OCI-LY1 (cell line): ENCODE results near the gene HNRNPA1L2.

Source experiments
- H2AFZ ChIP-seq: fragments of 200-600 bp; sonication (generic), shearing (Covaris generic); 2 replicates; pipeline ENCODE4 v1.6.0; 2014; ENCODE audit warnings: antibody characterized with exemption, mild to moderate bottlenecking, low read length
- H3F3A ChIP-seq: fragments of 200-600 bp; sonication (generic), shearing (Covaris generic); 2 replicates; pipeline ENCODE4 v1.6.0; 2014; ENCODE audit warnings: mild to moderate bottlenecking, antibody characterized with exemption, low read length, moderate library complexity; ENCODE audit not compliant: insufficient read depth
- H3K27ac ChIP-seq: fragments of 200-600 bp; sonication (generic); 2 replicates; pipeline ENCODE4 v1.5.1; 2014; ENCODE audit warnings: low read length, mixed run types, mild to moderate bottlenecking, low read depth; ENCODE audit not compliant: poor library complexity, severe bottlenecking
- H3K27me3 ChIP-seq: fragments of 200-600 bp; sonication (generic); 2 replicates; pipeline ENCODE4 v1.6.0; 2014; ENCODE audit warnings: antibody characterized with exemption, mild to moderate bottlenecking, low read length, moderate library complexity; ENCODE audit not compliant: insufficient read depth
- H3K36me3 ChIP-seq: fragments of 200-600 bp; sonication (generic); 2 replicates; pipeline ENCODE4 v1.6.1; 2014; ENCODE audit warnings: mild to moderate bottlenecking, antibody characterized with exemption, low read length, moderate library complexity, mixed read lengths; ENCODE audit not compliant: insufficient read depth
- H3K4me1 ChIP-seq: fragments of 200-600 bp; sonication (generic); 2 replicates; pipeline ENCODE4 v1.5.1; 2014; ENCODE audit warnings: mild to moderate bottlenecking, low read length, moderate library complexity; ENCODE audit not compliant: insufficient read depth, severe bottlenecking
- H3K4me2 ChIP-seq: fragments of 200-600 bp; sonication (generic), shearing (Covaris generic); 2 replicates; pipeline ENCODE4 v1.6.1; 2014; ENCODE audit warnings: low read length
- H3K4me3 ChIP-seq: fragments of 200-600 bp; sonication (generic); 2 replicates; pipeline ENCODE4 v1.5.1; 2014; ENCODE audit warnings: low read length, low read depth, mild to moderate bottlenecking, mixed read lengths; ENCODE audit not compliant: poor library complexity, severe bottlenecking
- H3K79me2 ChIP-seq: fragments of 200-600 bp; shearing (Covaris generic); 2 replicates; pipeline ENCODE4 v1.6.1; 2016; ENCODE audit warnings: mixed run types, low read length, mixed read lengths; ENCODE audit not compliant: insufficient read depth
- H3K9ac ChIP-seq: fragments of 200-600 bp; sonication (generic), shearing (Covaris generic); 2 replicates; pipeline ENCODE4 v1.6.1; 2014; ENCODE audit warnings: mild to moderate bottlenecking, low read length, mixed read lengths
- H3K9me2 ChIP-seq: fragments of 200-600 bp; sonication (generic), shearing (Covaris generic); 2 replicates; pipeline ENCODE4 v1.6.1; 2014; ENCODE audit warnings: low read depth, mild to moderate bottlenecking, low read length, mixed read lengths
- H3K9me3 ChIP-seq: fragments of 200-600 bp; shearing (Covaris generic); 2 replicates; pipeline ENCODE4 v1.6.1; 2014; ENCODE audit warnings: low read length, mixed read lengths
- H4K20me1 ChIP-seq: fragments of 200-600 bp; sonication (generic), shearing (Covaris generic); 2 replicates; pipeline ENCODE4 v1.6.0; 2016; ENCODE audit warnings: mild to moderate bottlenecking, low read length; ENCODE audit not compliant: insufficient read depth
- CTCF ChIP-seq: fragments of 200-600 bp; sonication (generic), shearing (Covaris generic); IDR thresholded peaks from 2 replicates; pipeline ENCODE4 v1.5.1; 2017; ENCODE audit warnings: mild to moderate bottlenecking, antibody characterized with exemption, low read length, moderate library complexity, mixed read lengths
- EZH2 ChIP-seq: fragments of 200-600 bp; sonication (generic), shearing (Covaris generic); IDR thresholded peaks from 2 replicates; pipeline ENCODE4 v1.8.0; 2017; ENCODE audit warnings: borderline replicate concordance, mixed run types, mild to moderate bottlenecking, antibody characterized with exemption, low read length, moderate library complexity, mixed read lengths

Gene HNRNPA1L2

GRCh38 chr13:52665325-52665724 lies 23.1 kb downstream of the HNRNPA1L2 start:
- Histone ChIP-seq H3F3A (no peaks in the 10 kb centered on the region), H3K9me3 (no peaks in the 10 kb centered on the region), H3K4me3 (no peak overlapping the region), H4K20me1 (no peaks in the 10 kb centered on the region), H3K9me2 (no peaks in the 10 kb centered on the region), H3K4me1 (no peaks in the 10 kb centered on the region), H3K27me3 (no peaks in the 10 kb centered on the region), H2AFZ (no peak overlapping the region), H3K9ac (no peak overlapping the region), H3K4me2 (no peak overlapping the region), H3K27ac (no peak overlapping the region), H3K79me2 (no peaks in the 10 kb centered on the region), H3K36me3 (peaks cover 94% of the 10 kb centered on the region)
- TF ChIP-seq CTCF (peak; percentile 48), EZH2 (no peak)

GRCh38 chr13:52669677-52670076 lies 27.4 kb downstream of the HNRNPA1L2 start:
- Histone ChIP-seq H3K36me3 (peaks cover 66% of the 10 kb centered on the region), H3K4me3 (no peak overlapping the region), H3K27ac (no peak overlapping the region), H4K20me1 (no peaks in the 10 kb centered on the region), H3K27me3 (no peaks in the 10 kb centered on the region), H3K4me2 (no peak overlapping the region), H3K79me2 (no peaks in the 10 kb centered on the region), H3K9me3 (no peaks in the 10 kb centered on the region), H3K9ac (no peak overlapping the region), H2AFZ (no peak overlapping the region), H3F3A (no peaks in the 10 kb centered on the region), H3K9me2 (no peaks in the 10 kb centered on the region), H3K4me1 (no peaks in the 10 kb centered on the region)
- TF ChIP-seq EZH2 (no peak), CTCF (no peak; the same call in 1 of the 2 replicates)

- H3K9ac ChIP-seq, result no peak overlapping the region
- no peak for TF ChIP-seq EZH2
- no peak for TF ChIP-seq CTCF
- H3K9me3 ChIP-seq, result no peaks in the 10 kb centered on the region
- no peaks in the 10 kb centered on the region for H3F3A ChIP-seq
- no peaks in the 10 kb centered on the region for H4K20me1 ChIP-seq
- H3K79me2 ChIP-seq, result no peaks in the 10 kb centered on the region
- no peak overlapping the region for H2AFZ ChIP-seq
- no peak overlapping the region for H3K4me3 ChIP-seq
- H3K36me3 ChIP-seq, result peaks cover 62% of the 10 kb centered on the region
- no peaks in the 10 kb centered on the region for H3K27me3 ChIP-seq
- H3K27ac ChIP-seq, result no peak overlapping the region
- no peaks in the 10 kb centered on the region for H3K4me1 ChIP-seq
- no peaks in the 10 kb centered on the region for H3K9me2 ChIP-seq
- H3K4me2 ChIP-seq, result no peak overlapping the region
These were observed 28.5 kb downstream of the HNRNPA1L2 start for GRCh38 chr13:52670726-52671125.
